ENCODE results near the gene UBE3B.

- TF ChIP-seq, protein P1, sequence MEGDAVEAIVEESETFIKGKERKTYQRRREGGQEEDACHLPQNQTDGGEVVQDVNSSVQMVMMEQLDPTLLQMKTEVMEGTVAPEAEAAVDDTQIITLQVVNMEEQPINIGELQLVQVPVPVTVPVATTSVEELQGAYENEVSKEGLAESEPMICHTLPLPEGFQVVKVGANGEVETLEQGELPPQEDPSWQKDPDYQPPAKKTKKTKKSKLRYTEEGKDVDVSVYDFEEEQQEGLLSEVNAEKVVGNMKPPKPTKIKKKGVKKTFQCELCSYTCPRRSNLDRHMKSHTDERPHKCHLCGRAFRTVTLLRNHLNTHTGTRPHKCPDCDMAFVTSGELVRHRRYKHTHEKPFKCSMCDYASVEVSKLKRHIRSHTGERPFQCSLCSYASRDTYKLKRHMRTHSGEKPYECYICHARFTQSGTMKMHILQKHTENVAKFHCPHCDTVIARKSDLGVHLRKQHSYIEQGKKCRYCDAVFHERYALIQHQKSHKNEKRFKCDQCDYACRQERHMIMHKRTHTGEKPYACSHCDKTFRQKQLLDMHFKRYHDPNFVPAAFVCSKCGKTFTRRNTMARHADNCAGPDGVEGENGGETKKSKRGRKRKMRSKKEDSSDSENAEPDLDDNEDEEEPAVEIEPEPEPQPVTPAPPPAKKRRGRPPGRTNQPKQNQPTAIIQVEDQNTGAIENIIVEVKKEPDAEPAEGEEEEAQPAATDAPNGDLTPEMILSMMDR (IDR thresholded peaks at IDR 0.05; ENCODE audit: low read length) = no peak
- TF ChIP-seq EZH2 (IDR thresholded peaks at IDR 0.05; ENCODE audit: borderline replicate concordance, low read length) = no peak
Measured at GRCh38 chr12:109501299-109501698, 23.9 kb downstream of the UBE3B start.

Measured in OCI-LY1 (cell line).